MCF 10A (cell line): ENCODE measurements around the gene SSTR1. TPM values are rescaled to one million over a fixed set of nuclear protein-coding genes. Genes with fewer than 3 reads are reported as not detected.

Experiments used
- BruUV-seq: library from RNA; stranded (reverse); fragments of 400-500 nt; replicated peaks from 2 replicates; lab custom pipeline; 2021; lab: Mats Ljungman, UMichigan
- CTCF ChIA-PET: fragments of 300-600 bp; sonication (Branson Sonifier 250); formaldehyde crosslinking; extraction: SDS; loops from one replicate; lab custom pipeline; 2021; ENCODE audit warnings: antibody characterized with exemption, inconsistent platforms; lab: Yijun Ruan, JAX
- POLR2A ChIA-PET: fragments of 300-600, 350-650 bp; sonication (Branson Sonifier 250); formaldehyde crosslinking; extraction: SDS; loops from one replicate; lab custom pipeline; 2020; ENCODE audit warnings: antibody characterized with exemption, inconsistent platforms; lab: Yijun Ruan, JAX
- DNase-seq: peaks from one replicate; pipeline ENCODE4 v3.0.0-alpha.2; 2018; ENCODE audit not compliant: unreplicated experiment
- H3K27ac Mint-ChIP-seq: one replicate; pipeline ENCODE4 v1.8.0; 2022; ENCODE audit warnings: mild to moderate bottlenecking, low read depth, mixed read lengths; ENCODE audit not compliant: unreplicated experiment
- H3K27me3 Mint-ChIP-seq: one replicate; pipeline ENCODE4 v1.8.0; 2022; ENCODE audit warnings: mixed read lengths; ENCODE audit not compliant: insufficient read depth, unreplicated experiment
- H3K36me3 Mint-ChIP-seq: one replicate; pipeline ENCODE4 v1.8.0; 2022; ENCODE audit warnings: mild to moderate bottlenecking, moderate library complexity, mixed read lengths; ENCODE audit not compliant: insufficient read depth, unreplicated experiment
- H3K4me1 Mint-ChIP-seq: one replicate; pipeline ENCODE4 v1.8.0; 2022; ENCODE audit warnings: mixed read lengths; ENCODE audit not compliant: insufficient read depth, unreplicated experiment
- H3K4me3 Mint-ChIP-seq: one replicate; pipeline ENCODE4 v1.8.0; 2022; ENCODE audit warnings: mild to moderate bottlenecking, moderate library complexity, mixed read lengths; ENCODE audit not compliant: unreplicated experiment
- H3K9me3 Mint-ChIP-seq: one replicate; pipeline ENCODE4 v1.8.0; 2022; ENCODE audit warnings: mixed read lengths; ENCODE audit not compliant: unreplicated experiment
- intact Hi-C: fragments of 100-400 bp; cut with micrococcal nuclease; formaldehyde crosslinking; loops from 2 replicates; pipeline ENCODE4 v1.14.1; 2022
- total RNA-seq: library from RNA; stranded (reverse); gene quantifications from 2 replicates; pipeline ENCODE4 v1.2.3, GENCODE V29; 2022
- TF ChIP-seq, protein P1 (sequence below): fragments of 200-600 bp; IDR thresholded peaks from one replicate; pipeline ENCODE4 v1.8.0; 2022; ENCODE audit warnings: antibody characterized with exemption, mild to moderate bottlenecking; ENCODE audit not compliant: unreplicated experiment

The SSTR1 gene
- total RNA-seq, 1 experiment from 2014 or later: 0.33 TPM

DNA sequence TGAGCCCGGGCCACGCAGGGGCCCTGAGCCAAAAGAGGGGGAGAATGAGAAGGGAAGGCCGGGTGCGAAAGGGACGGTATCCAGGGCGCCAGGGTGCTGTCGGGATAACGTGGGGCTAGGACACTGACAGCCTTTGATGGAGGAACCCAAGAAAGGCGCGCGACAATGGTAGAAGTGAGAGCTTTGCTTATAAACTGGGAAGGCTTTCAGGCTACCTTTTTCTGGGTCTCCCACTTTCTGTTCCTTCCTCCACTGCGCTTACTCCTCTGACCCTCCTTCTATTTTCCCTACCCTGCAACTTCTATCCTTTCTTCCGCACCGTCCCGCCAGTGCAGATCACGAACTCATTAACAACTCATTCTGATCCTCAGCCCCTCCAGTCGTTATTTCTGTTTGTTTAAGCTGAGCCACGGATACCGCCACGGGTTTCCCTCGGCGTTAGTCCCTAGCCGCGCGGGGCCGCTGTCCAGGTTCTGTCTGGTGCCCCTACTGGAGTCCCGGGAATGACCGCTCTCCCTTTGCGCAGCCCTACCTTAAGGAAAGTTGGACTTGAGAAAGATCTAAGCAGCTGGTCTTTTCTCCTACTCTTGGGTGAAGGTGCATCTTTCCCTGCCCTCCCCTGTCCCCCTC lies 3.0 kb downstream of the SSTR1 start:
- no peak for DNase-seq
- ChIA-PET POLR2A (no interaction called here), CTCF (no interaction called here)
- no peak overlapping the region for H3K27ac Mint-ChIP-seq
- intact Hi-C loops: no loop called here
- peaks cover 5% of the 10 kb centered on the region for H3K4me1 Mint-ChIP-seq
- H3K36me3 Mint-ChIP-seq: no peaks in the 10 kb centered on the region
- peaks cover 14% of the 10 kb centered on the region for H3K9me3 Mint-ChIP-seq
- no peak overlapping the region for H3K4me3 Mint-ChIP-seq
- H3K27me3 Mint-ChIP-seq: no peaks in the 10 kb centered on the region
- no TSS peak for BruUV-seq
- TF ChIP-seq, protein P1, sequence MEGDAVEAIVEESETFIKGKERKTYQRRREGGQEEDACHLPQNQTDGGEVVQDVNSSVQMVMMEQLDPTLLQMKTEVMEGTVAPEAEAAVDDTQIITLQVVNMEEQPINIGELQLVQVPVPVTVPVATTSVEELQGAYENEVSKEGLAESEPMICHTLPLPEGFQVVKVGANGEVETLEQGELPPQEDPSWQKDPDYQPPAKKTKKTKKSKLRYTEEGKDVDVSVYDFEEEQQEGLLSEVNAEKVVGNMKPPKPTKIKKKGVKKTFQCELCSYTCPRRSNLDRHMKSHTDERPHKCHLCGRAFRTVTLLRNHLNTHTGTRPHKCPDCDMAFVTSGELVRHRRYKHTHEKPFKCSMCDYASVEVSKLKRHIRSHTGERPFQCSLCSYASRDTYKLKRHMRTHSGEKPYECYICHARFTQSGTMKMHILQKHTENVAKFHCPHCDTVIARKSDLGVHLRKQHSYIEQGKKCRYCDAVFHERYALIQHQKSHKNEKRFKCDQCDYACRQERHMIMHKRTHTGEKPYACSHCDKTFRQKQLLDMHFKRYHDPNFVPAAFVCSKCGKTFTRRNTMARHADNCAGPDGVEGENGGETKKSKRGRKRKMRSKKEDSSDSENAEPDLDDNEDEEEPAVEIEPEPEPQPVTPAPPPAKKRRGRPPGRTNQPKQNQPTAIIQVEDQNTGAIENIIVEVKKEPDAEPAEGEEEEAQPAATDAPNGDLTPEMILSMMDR: no peak

GRCh38 chr14:38211255-38211735 lies 3.6 kb downstream of the SSTR1 start:
- TF ChIP-seq, protein P1: no peak
- Mint-ChIP-seq H3K27ac (no peak overlapping the region), H3K9me3 (peaks cover 14% of the 10 kb centered on the region), H3K4me3 (no peak overlapping the region), H3K27me3 (no peaks in the 10 kb centered on the region), H3K36me3 (no peaks in the 10 kb centered on the region), H3K4me1 (peaks cover 8% of the 10 kb centered on the region)
- CTCF ChIA-PET: no interaction called here
- POLR2A ChIA-PET: no interaction called here
- intact Hi-C loops: no loop called here
- no peak for DNase-seq
- no TSS peak for BruUV-seq

- H3K27ac Mint-ChIP-seq: no peak overlapping the region
- H3K4me3 Mint-ChIP-seq: no peak overlapping the region
These were observed 4.4 kb downstream of the SSTR1 start for GRCh38 chr14:38212111-38212510.

GRCh38 chr14:38213001-38213400 lies 5.3 kb downstream of the SSTR1 start:
- no peak for DNase-seq
- no peaks in the 10 kb centered on the region for H3K36me3 Mint-ChIP-seq
- intact Hi-C loops: no loop called here
- ChIA-PET POLR2A (no interaction called here), CTCF (interaction anchor here (1.5 kb wide), 1 partner anchor 15 kb away, joined by 4 read pairs; no protein-coding TSS in a partner anchor)
- peak overlapping the region; percentile 49 for H3K27ac Mint-ChIP-seq
- H3K9me3 Mint-ChIP-seq: peaks cover 14% of the 10 kb centered on the region
- no peaks in the 10 kb centered on the region for H3K27me3 Mint-ChIP-seq
- TF ChIP-seq, protein P1: no peak
- no TSS peak for BruUV-seq
- no peak overlapping the region for H3K4me3 Mint-ChIP-seq
- peaks cover 25% of the 10 kb centered on the region for H3K4me1 Mint-ChIP-seq

More at GRCh38 chr14:38212111-38212510, 4.4 kb downstream of the SSTR1 start:
- DNase-seq: no peak
- TF ChIP-seq, protein P1: no peak
- intact Hi-C loops: no loop called here
- BruUV-seq: no TSS peak
- ChIA-PET POLR2A (no interaction called here), CTCF (interaction anchor here (1.5 kb wide), 1 partner anchor 14 kb away, joined by 4 read pairs; no protein-coding TSS in a partner anchor)
- Mint-ChIP-seq H3K4me1 (peaks cover 16% of the 10 kb centered on the region), H3K27me3 (no peaks in the 10 kb centered on the region), H3K9me3 (peaks cover 14% of the 10 kb centered on the region), H3K36me3 (no peaks in the 10 kb centered on the region)
